ENCODE data around the gene ABCB6.

- TF ChIP-seq, protein P1, sequence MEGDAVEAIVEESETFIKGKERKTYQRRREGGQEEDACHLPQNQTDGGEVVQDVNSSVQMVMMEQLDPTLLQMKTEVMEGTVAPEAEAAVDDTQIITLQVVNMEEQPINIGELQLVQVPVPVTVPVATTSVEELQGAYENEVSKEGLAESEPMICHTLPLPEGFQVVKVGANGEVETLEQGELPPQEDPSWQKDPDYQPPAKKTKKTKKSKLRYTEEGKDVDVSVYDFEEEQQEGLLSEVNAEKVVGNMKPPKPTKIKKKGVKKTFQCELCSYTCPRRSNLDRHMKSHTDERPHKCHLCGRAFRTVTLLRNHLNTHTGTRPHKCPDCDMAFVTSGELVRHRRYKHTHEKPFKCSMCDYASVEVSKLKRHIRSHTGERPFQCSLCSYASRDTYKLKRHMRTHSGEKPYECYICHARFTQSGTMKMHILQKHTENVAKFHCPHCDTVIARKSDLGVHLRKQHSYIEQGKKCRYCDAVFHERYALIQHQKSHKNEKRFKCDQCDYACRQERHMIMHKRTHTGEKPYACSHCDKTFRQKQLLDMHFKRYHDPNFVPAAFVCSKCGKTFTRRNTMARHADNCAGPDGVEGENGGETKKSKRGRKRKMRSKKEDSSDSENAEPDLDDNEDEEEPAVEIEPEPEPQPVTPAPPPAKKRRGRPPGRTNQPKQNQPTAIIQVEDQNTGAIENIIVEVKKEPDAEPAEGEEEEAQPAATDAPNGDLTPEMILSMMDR (IDR thresholded peaks at IDR 0.05; ENCODE audit: borderline replicate concordance, extremely low read depth, low read length, poor library complexity, severe bottlenecking): no peak
- TF ChIP-seq EZH2 (IDR thresholded peaks at IDR 0.05; ENCODE audit: borderline replicate concordance, low read depth, low read length, severe bottlenecking): no peak
Measured at GRCh38 chr2:219205981-219206327, 12.8 kb downstream of the ABCB6 start.

Data from DND-41 (cell line).